PFSK-1 (cell line): ENCODE data around the gene MSI2.

Experiments
- POLR2AphosphoS5 ChIP-seq: IDR thresholded peaks from 2 replicates; pipeline ENCODE4 v1.6.1; 2012; ENCODE audit warnings: low read depth, mild to moderate bottlenecking, control low read depth, low read length, moderate library complexity
- SIN3A ChIP-seq: IDR thresholded peaks from 2 replicates; pipeline ENCODE4 v1.6.1; 2012; ENCODE audit warnings: mild to moderate bottlenecking, low read length, moderate library complexity, borderline replicate concordance; ENCODE audit not compliant: insufficient read depth
- TAF1 ChIP-seq: IDR thresholded peaks from 2 replicates; pipeline ENCODE4 v1.6.1; 2012; ENCODE audit warnings: low read length, control low read depth, borderline replicate concordance; ENCODE audit not compliant: insufficient read depth

- no peak for TF ChIP-seq POLR2AphosphoS5
- TF ChIP-seq TAF1: no peak
- no peak for TF ChIP-seq SIN3A
These were observed 29.4 kb downstream of the MSI2 start for GRCh38 chr17:57285701-57286100.
